Astrocyte of the cerebellum (primary cell): Measurements from ENCODE around the gene INTS1.
A peak's percentile ranks its signal among the peaks of the same experiment; 100 is the strongest.

Experiments used
- DNase-seq: peaks from one replicate; pipeline ENCODE4 v3.0.0-alpha.2; 2011; ENCODE audit warnings: low read depth
- H3K4me3 ChIP-seq: 2 replicates; pipeline ENCODE4 v1.5.1; 2011; ENCODE audit warnings: mild to moderate bottlenecking, low read depth, low read length, moderate library complexity
- in situ Hi-C: cut with HindIII; loops from 2 replicates; pipeline ENCODE4 v1.10.0; 2017; ENCODE audit warnings: low sequenced_read_pairs
- TF ChIP-seq, protein P1 (sequence below): IDR thresholded peaks from 2 replicates; pipeline ENCODE4 v1.5.1; 2012; ENCODE audit warnings: low read length, low read depth, moderate library complexity, mild to moderate bottlenecking; ENCODE audit errors: missing control alignments

The INTS1 gene

GRCh38 chr7:1537535-1538412, 33.6 kb upstream of the INTS1 start:
- TF ChIP-seq, protein P1, sequence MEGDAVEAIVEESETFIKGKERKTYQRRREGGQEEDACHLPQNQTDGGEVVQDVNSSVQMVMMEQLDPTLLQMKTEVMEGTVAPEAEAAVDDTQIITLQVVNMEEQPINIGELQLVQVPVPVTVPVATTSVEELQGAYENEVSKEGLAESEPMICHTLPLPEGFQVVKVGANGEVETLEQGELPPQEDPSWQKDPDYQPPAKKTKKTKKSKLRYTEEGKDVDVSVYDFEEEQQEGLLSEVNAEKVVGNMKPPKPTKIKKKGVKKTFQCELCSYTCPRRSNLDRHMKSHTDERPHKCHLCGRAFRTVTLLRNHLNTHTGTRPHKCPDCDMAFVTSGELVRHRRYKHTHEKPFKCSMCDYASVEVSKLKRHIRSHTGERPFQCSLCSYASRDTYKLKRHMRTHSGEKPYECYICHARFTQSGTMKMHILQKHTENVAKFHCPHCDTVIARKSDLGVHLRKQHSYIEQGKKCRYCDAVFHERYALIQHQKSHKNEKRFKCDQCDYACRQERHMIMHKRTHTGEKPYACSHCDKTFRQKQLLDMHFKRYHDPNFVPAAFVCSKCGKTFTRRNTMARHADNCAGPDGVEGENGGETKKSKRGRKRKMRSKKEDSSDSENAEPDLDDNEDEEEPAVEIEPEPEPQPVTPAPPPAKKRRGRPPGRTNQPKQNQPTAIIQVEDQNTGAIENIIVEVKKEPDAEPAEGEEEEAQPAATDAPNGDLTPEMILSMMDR, result no peak
- in situ Hi-C loops, result no loop called here
- H3K4me3 ChIP-seq, result peak overlapping the region; percentile 34
- peak; percentile 91 for DNase-seq

DNA sequence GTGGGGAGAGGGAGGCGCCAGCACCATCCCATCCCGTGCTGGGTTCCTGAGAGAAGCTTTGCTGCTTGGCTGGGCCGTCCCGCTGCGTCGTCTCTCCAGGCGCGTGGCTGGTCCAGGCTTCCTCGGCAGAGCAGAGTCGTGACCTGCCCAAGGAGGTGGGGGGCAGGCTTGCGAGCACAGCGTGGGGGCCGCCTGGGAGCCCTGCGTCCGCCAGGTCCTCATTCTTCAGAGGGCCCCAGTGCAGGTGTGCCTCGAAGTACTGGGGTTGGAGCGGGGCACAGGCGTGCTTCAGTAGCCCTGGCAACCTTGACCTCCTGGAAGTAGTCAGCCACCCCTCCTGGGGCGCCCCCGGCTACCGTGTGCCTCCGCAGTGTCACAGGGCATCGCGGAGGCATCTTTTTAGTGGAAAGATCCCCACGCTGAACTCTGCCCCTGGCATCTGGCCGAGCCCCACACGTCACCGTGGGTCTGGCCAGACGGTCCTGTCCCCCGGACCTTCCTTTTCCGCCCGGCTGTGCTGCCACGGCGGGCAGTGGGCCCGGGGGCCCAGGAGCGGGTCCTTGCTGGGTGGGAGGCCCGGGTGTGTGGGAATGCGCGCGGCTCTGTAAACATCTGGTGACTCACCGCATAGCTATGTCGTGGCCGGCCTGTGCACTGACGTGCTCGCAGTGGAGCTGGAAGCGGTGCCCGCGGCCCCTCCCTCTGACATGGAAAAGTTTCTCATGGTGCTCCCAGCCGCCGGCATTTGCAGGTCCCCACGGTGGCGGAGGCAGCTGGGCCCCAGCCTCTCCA, 32.8 kb upstream of the INTS1 start:
- H3K4me3 ChIP-seq, result peak overlapping the region; percentile 34
- peak; percentile 97 for DNase-seq
- in situ Hi-C loops, result no loop called here
- TF ChIP-seq, protein P1, result no peak

GRCh38 chr7:1536455-1536742, 32.2 kb upstream of the INTS1 start:
- H3K4me3 ChIP-seq, result no peak overlapping the region
- no peak for DNase-seq
- TF ChIP-seq, protein P1, result no peak

GRCh38 chr7:1535701-1536454, 31.7 kb upstream of the INTS1 start:
- in situ Hi-C loops, result no loop called here
- H3K4me3 ChIP-seq, result no peak overlapping the region
- TF ChIP-seq, protein P1, result no peak
- DNase-seq, result no peak

More at GRCh38 chr7:1536455-1536742, 32.2 kb upstream of the INTS1 start:
- in situ Hi-C loops, result no loop called here

DNA sequence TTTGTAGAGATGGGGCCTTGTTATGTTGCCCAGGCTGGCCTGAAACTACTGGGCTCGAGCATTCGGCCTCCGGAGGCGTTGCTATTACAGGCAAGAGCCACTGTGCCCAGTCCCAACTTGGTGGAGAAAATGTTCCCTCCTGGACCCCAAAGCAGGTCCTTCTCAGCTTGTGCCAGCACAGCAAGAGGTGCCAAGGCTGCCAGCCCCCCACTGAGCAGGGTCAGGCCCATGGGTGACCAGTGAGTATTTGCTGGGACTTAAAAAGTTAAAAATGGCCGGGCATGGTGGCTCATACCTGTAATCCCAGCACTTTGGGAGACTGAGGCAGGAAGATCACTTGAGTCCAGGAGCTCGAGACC, 30.9 kb upstream of the INTS1 start:
- in situ Hi-C loops, result no loop called here
- H3K4me3 ChIP-seq, result no peak overlapping the region
- DNase-seq, result no peak
- TF ChIP-seq, protein P1, result no peak

DNA sequence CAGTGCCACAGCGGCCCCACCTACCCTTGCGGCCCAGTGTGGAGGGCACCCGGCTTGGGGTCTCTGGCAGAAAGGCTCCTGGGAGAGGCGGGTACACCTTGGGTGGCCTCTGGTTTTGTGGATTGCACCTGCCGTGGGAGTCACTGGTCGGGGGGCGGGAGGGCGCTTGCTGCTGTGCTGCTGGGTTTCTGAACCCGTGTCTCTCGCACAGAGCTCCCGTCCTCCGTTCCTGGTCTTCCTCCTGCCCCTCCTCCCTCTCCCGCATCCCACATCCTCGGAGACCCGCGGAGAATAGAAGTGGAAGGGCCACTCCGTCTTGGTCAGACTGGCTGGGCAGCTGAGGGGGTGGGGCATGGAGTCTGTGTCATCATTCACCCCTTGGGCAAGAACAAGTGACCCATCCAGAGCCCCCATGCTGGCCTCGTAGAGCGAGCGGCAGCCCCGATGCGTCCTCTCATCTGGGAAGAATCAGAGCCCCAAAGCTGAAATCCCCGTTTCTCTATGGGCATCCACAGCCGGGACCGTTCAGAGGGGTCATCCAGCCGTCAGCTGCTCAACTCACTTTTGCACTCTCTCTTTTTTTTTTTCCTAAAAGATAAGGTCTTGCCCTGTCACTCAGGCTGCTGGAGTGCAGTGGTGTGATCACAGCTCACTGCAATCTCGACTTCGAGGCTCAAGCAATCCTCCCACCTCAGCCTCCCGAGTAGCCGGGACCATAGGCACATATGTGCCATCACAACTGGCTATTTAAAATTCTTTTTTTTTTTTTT, 30.3 kb upstream of the INTS1 start:
- no peak overlapping the region for H3K4me3 ChIP-seq
- DNase-seq, result no peak
- in situ Hi-C loops, result no loop called here
- TF ChIP-seq, protein P1, result no peak
